Esophagus squamous epithelium (tissue), 4 donors: Measurements from ENCODE around the gene MUSTN1.

ENCODE experiments used
- CTCF ChIP-seq, 6 experiments: fragments of 450-650 bp in 4 of 6; fragments of 200-600 bp in 2 of 6; sonication (generic) in 2 of 6; IDR thresholded peaks; one replicate each; pipeline ENCODE4 v1.5.1; 2016 to 2019; ENCODE audit warnings: antibody characterized with exemption in 6 of 6, mild to moderate bottlenecking in 4 of 6, moderate library complexity in 4 of 6
- POLR2A ChIP-seq, 4 donors: fragments of 450-650 bp; IDR thresholded peaks; one replicate each; pipeline ENCODE4 v1.6.1; 2017; ENCODE audit warnings: antibody characterized with exemption in 4 of 4, mild to moderate bottlenecking in 4 of 4, moderate library complexity in 3 of 4

GRCh38 chr3:52847241-52847640, 12.4 kb upstream of the MUSTN1 start:
- TF ChIP-seq POLR2A (IDR thresholded peaks at IDR 0.05) (no peak), CTCF (IDR thresholded peaks at IDR 0.05) (no peak)
